ENCODE results near the gene OSBP2.
"Not testable (repeated sequence)": the region's sequence is repeated elsewhere in the genome, so short reads cannot be mapped to it uniquely, and the experiment has no call there.

OSBP2 gene

DNA sequence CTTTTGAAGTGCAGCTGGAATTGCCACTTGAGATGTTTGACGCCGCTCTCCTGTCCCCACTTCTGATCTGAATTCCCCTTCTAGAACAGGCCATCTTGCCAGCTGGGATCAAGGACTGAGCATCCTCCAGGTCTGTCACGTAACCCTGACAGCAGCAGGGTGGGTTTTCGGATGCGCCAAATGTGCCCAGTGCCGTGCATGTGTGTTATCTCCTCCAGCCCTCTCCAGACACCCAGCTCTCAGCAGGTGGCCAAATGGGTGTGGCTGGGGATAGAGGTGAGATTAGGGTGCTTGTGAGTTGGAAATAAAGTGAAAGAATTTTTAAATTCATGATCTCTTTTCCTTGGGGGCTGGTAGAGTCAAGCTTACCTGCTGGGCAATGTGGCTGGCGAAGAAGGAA is 3.3 kb downstream of the OSBP2 start:
- Histone ChIP-seq H3K9ac (ENCODE audit: low read depth, low read length) (no peak overlapping the region), H3K27ac (ENCODE audit: low read depth, low read length) (no peak overlapping the region), H3K4me3 (ENCODE audit: low read length) (no peak overlapping the region), H3K4me1 (ENCODE audit: insufficient read depth, low read length) (peaks cover 3% of the 10 kb centered on the region; the same call in 1 of the 2 replicates), H3K27me3 (ENCODE audit: insufficient read depth, low read length) (peaks cover 27% of the 10 kb centered on the region), H3K36me3 (ENCODE audit: insufficient read depth, low read length) (no peaks in the 10 kb centered on the region), H3K9me3 (ENCODE audit: insufficient read depth, low read depth, low read length) (no peaks in the 10 kb centered on the region)
- 97% methylated on average over 7 of the region's 7 CpGs for WGBS

DNA sequence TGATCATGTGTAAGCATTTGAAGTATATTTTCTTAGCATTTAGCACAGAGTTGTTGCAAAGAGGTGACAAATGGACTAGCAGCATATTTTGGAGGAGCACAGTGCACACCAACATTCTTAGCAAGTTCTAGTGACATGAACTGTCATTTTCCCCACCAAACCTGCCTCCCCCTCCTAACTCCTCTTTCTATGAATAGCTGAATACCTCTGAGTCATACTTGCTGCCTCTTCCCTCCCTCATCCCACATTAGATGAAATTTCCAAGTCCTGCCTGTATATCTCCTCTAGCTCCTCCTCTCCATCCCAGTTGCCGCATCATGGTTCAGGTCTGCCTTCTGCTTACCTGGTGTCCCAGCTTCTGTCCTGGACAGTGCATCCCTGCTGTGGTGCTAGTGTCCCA is 7.2 kb downstream of the OSBP2 start:
- Histone ChIP-seq H3K36me3 (ENCODE audit: insufficient read depth, low read length) (no peaks in the 10 kb centered on the region), H3K4me1 (ENCODE audit: insufficient read depth, low read length) (0 out of 2 replicates have a peak, but pooled peaks cover 3% of the 10 kb centered on the region), H3K27ac (ENCODE audit: low read depth, low read length) (no peak overlapping the region), H3K4me3 (ENCODE audit: low read length) (no peak overlapping the region), H3K9ac (ENCODE audit: low read depth, low read length) (no peak overlapping the region), H3K9me3 (ENCODE audit: insufficient read depth, low read depth, low read length) (no peaks in the 10 kb centered on the region), H3K27me3 (ENCODE audit: insufficient read depth, low read length) (peaks cover under 1% of the 10 kb centered on the region)
- WGBS = 96% methylated on average over 1 of the region's 1 CpG

DNA sequence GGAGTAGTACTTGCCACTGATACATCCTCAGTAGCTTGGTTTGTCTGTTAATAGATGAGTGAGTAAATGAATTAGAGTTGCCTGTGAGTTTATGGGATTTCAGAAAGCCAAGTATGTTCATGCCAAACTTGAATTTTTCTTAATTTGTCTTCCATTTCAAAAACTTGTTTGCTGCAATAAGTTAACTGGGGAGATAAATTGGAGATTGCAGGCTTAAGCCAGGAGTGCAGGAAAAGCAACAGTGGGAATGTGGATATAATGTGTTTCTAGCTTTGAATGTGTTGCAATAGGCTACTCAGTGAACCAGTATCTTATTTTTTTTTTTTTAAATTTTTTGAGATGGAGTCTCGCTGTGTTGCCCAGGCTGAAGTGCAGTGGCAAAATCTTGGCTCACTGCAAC is 8.2 kb downstream of the OSBP2 start:
- H3K36me3 ChIP-seq (ENCODE audit: insufficient read depth, low read length) = no peaks in the 10 kb centered on the region
- no peaks in the 10 kb centered on the region for H3K9me3 ChIP-seq (ENCODE audit: insufficient read depth, low read depth, low read length)
- H3K4me3 ChIP-seq (ENCODE audit: low read length) = no peak overlapping the region
- H3K9ac ChIP-seq (ENCODE audit: low read depth, low read length) = no peak overlapping the region
- H3K27me3 ChIP-seq (ENCODE audit: insufficient read depth, low read length) = no peaks in the 10 kb centered on the region
- 0 out of 2 replicates have a peak, but pooled peaks cover 3% of the 10 kb centered on the region for H3K4me1 ChIP-seq (ENCODE audit: insufficient read depth, low read length)
- H3K27ac ChIP-seq (ENCODE audit: low read depth, low read length) = no peak overlapping the region
- WGBS = 89% methylated on average over 1 of the region's 1 CpG

DNA sequence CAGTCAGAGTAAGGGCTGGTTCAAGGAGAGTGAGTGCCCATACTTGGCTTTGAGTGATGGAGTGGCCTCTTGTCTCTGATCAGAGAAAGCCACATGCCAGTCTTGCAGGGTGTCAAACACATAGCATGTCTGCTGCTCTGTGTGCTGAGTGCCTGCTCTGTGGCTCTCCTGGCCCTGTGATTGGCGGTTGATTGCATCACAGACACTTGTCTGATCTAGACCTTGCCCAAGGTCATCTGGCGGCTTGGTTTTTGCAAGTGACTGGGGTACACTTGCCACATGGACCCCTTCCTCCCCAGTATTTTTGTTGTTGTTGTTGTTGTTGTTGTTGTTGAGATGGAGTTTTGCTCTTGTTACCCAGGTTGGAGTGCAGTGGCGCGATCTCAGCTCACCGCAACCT is 10.3 kb downstream of the OSBP2 start:
- Histone ChIP-seq H3K36me3 (ENCODE audit: insufficient read depth, low read length) (no peaks in the 10 kb centered on the region), H3K4me3 (ENCODE audit: low read length) (no peak overlapping the region), H3K4me1 (ENCODE audit: insufficient read depth, low read length) (0 out of 2 replicates have a peak, but pooled peaks cover 3% of the 10 kb centered on the region), H3K27ac (ENCODE audit: low read depth, low read length) (no peak overlapping the region), H3K9me3 (ENCODE audit: insufficient read depth, low read depth, low read length) (no peaks in the 10 kb centered on the region), H3K9ac (ENCODE audit: low read depth, low read length) (no peak overlapping the region), H3K27me3 (ENCODE audit: insufficient read depth, low read length) (no peaks in the 10 kb centered on the region)
- 98% methylated on average over 5 of the region's 5 CpGs for WGBS

DNA sequence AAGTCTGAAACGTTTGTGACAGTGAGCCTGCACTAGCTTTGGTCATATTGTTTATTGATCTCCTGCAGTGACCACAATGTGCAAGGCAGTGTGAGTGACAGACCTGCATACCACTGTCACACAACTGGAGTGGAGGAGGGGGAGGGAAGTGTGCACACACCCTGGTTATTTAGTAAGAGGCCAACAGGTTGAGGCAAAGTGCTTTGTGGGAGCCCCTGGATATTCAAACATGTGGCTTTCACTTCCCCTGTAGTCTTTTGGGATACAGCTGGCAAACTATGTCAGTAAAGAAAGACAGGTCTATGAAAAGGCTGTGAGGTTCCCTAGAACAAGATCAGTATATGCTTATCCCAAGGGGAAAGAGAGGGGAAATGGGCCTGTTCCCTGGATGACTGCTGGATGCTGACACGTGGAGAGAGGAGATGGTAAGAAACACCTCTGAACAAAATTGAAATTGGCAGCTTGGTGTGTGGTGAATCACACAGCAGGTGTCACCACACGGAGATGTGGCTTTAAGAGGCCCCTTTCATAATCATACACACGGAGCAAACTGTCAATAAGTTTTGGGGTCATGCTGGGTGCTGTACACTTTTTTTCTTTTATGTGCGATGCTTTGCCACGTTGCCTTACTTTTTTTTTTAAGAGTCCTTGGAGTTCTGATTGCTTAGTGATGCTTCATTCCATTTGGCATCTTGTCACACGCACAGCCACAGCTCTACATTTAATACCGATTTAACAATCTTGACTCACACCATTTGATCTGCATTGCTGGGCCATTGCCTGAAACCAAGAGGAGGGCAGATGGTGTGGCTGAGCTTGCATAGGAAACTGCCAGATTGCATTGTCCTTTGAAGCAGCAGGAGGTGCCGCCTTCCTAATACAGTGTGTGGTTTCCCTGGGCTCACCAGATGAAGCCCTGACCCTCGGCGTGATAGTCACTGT is 11.3 kb downstream of the OSBP2 start:
- 60% methylated on average over 11 of the region's 11 CpGs for WGBS
- no peaks in the 10 kb centered on the region for H3K27me3 ChIP-seq (ENCODE audit: insufficient read depth, low read length)
- H3K36me3 ChIP-seq (ENCODE audit: insufficient read depth, low read length) = no peaks in the 10 kb centered on the region
- no peak overlapping the region for H3K4me3 ChIP-seq (ENCODE audit: low read length)
- no peaks in the 10 kb centered on the region for H3K9me3 ChIP-seq (ENCODE audit: insufficient read depth, low read depth, low read length)
- 0 out of 2 replicates have a peak, but pooled peaks cover 3% of the 10 kb centered on the region for H3K4me1 ChIP-seq (ENCODE audit: insufficient read depth, low read length)
- no peak overlapping the region for H3K9ac ChIP-seq (ENCODE audit: low read depth, low read length)
- H3K27ac ChIP-seq (ENCODE audit: low read depth, low read length) = no peak overlapping the region

DNA sequence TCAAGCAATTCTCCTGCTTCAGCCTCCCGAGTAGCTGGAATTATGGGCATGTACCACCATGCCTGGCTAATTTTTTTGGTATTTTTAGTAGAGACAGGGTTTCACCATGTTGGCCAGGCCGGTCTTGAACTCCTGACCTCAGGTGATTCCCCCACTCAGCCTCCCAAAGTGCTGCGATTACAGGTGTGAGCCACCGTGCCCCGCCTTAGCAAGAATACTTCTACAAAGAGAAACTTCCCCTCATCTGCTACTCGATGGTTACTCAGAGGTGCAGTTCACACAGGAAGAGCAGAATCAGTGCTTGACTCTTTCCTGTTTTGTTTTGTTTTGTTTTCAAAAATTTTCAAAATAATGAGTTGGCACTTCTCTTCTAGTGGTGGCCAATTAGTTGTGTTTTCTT is 15.3 kb downstream of the OSBP2 start:
- not testable (repeated sequence) for H3K4me1 ChIP-seq (ENCODE audit: insufficient read depth, low read length); H3K9ac ChIP-seq (ENCODE audit: low read depth, low read length); H3K27me3 ChIP-seq (ENCODE audit: insufficient read depth, low read length); H3K4me3 ChIP-seq (ENCODE audit: low read length); H3K36me3 ChIP-seq (ENCODE audit: insufficient read depth, low read length); H3K9me3 ChIP-seq (ENCODE audit: insufficient read depth, low read depth, low read length); H3K27ac ChIP-seq (ENCODE audit: low read depth, low read length)
- WGBS = 90% methylated on average over 6 of the region's 6 CpGs

DNA sequence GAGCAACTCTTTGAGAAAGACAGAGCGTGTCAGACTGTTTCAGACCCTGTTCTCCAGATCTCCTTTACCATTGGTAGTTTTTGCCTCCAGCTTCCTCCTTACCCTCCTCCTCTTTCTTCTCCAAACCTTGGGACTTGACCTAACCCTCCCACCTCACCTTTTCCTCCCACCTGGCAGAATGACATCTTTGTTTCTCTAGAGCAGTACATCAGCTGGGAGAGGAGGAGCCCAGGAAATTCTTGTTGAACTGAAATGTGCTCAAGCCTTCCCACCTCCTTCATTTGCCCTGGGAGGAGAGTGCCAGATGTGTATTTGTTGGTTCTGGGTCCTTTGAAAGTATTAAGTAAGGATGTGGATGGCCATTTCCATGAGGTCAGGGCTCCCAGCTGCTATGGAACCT is 17.4 kb downstream of the OSBP2 start:
- Histone ChIP-seq H3K9me3 (ENCODE audit: insufficient read depth, low read depth, low read length) (no peaks in the 10 kb centered on the region), H3K4me3 (ENCODE audit: low read length) (no peak overlapping the region), H3K36me3 (ENCODE audit: insufficient read depth, low read length) (no peaks in the 10 kb centered on the region), H3K27me3 (ENCODE audit: insufficient read depth, low read length) (no peaks in the 10 kb centered on the region), H3K9ac (ENCODE audit: low read depth, low read length) (no peak overlapping the region), H3K27ac (ENCODE audit: low read depth, low read length) (no peak overlapping the region), H3K4me1 (ENCODE audit: insufficient read depth, low read length) (no peaks in the 10 kb centered on the region)
- WGBS = 91% methylated on average over 1 of the region's 1 CpG

DNA sequence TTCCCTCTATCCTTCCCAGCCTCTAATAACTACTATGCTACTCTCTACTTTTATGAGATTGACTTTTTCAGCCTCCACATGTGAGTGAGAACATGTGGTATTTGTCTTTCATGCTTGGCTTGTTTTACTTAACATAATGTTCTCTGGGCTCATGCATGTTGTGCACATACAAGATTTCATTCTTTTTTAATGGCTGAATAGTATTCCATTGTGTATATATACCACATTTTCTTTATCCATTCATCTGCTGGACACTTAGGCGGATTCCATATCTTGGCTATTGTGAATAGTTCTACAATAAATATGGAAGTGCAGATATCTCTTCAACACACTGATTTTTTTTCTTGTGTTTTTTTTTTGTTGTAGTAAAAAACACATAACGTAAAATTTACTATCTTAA is 19.4 kb downstream of the OSBP2 start:
- H3K36me3 ChIP-seq (ENCODE audit: insufficient read depth, low read length) = no peaks in the 10 kb centered on the region
- WGBS = no CpG with 5 or more reads among the region's 2 CpGs
- H3K9me3 ChIP-seq (ENCODE audit: insufficient read depth, low read depth, low read length) = no peaks in the 10 kb centered on the region
- no peak overlapping the region for H3K27ac ChIP-seq (ENCODE audit: low read depth, low read length)
- H3K27me3 ChIP-seq (ENCODE audit: insufficient read depth, low read length) = no peaks in the 10 kb centered on the region
- no peak overlapping the region for H3K9ac ChIP-seq (ENCODE audit: low read depth, low read length)
- no peak overlapping the region for H3K4me3 ChIP-seq (ENCODE audit: low read length)
- H3K4me1 ChIP-seq (ENCODE audit: insufficient read depth, low read length) = no peaks in the 10 kb centered on the region

DNA sequence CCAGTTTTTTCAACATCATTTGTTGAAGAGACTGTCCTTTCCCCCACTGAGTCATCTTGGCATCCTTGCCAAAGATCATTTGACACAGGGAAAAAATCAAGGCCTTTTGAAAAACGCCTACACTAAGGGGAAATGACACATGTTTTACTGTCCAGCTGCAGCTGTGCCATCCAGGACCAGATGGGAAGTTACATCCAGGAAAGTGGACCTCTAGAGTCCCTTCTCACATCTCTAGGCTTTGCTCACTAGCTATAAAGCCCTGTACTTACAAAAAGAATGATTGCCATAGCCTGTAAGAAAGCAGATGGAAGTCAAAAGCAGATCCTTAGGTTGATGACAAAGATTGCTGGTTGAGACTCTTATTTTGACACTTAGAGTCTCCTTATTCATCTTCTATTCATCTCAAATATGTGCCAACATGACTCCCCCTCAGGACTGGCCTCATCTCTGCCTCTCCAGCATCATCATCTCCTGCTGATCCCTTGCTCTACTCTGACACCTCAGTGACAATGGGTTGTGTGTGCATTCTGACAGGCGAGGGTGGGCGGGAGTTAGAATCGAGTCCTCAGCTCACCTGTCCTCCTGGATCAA is 22.8 kb downstream of the OSBP2 start:
- H3K4me3 ChIP-seq (ENCODE audit: low read length) = no peak overlapping the region
- no peaks in the 10 kb centered on the region for H3K27me3 ChIP-seq (ENCODE audit: insufficient read depth, low read length)
- H3K27ac ChIP-seq (ENCODE audit: low read depth, low read length) = no peak overlapping the region
- no peaks in the 10 kb centered on the region for H3K4me1 ChIP-seq (ENCODE audit: insufficient read depth, low read length)
- H3K9ac ChIP-seq (ENCODE audit: low read depth, low read length) = no peak overlapping the region
- 74% methylated on average over 4 of the region's 4 CpGs for WGBS
- H3K9me3 ChIP-seq (ENCODE audit: insufficient read depth, low read depth, low read length) = no peaks in the 10 kb centered on the region
- H3K36me3 ChIP-seq (ENCODE audit: insufficient read depth, low read length) = no peaks in the 10 kb centered on the region

DNA sequence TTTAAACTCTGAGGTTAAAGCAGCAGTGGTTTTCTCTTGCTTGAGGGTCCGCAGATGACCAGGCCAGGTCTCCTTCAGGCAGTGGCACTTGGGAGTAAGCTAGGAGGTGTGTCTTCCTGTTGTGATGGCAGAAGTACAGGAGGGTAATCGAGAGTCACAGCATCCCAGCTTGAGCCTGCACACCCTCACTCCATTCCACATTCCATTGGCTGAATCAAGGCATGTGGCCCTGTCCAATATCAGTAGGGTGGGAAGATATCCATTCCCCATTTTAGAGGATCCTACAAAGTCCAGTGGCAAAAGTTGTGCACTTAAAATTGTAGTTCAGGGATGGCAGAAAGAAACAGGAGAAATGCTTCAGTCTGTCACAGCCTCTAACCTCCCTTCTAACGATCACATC is 23.3 kb downstream of the OSBP2 start:
- no peak overlapping the region for H3K4me3 ChIP-seq (ENCODE audit: low read length)
- no peaks in the 10 kb centered on the region for H3K27me3 ChIP-seq (ENCODE audit: insufficient read depth, low read length)
- H3K9ac ChIP-seq (ENCODE audit: low read depth, low read length) = no peak overlapping the region
- no peaks in the 10 kb centered on the region for H3K36me3 ChIP-seq (ENCODE audit: insufficient read depth, low read length)
- no peak overlapping the region for H3K27ac ChIP-seq (ENCODE audit: low read depth, low read length)
- no peaks in the 10 kb centered on the region for H3K4me1 ChIP-seq (ENCODE audit: insufficient read depth, low read length)
- WGBS = 88% methylated on average over 1 of the region's 3 CpGs
- no peaks in the 10 kb centered on the region for H3K9me3 ChIP-seq (ENCODE audit: insufficient read depth, low read depth, low read length)

DNA sequence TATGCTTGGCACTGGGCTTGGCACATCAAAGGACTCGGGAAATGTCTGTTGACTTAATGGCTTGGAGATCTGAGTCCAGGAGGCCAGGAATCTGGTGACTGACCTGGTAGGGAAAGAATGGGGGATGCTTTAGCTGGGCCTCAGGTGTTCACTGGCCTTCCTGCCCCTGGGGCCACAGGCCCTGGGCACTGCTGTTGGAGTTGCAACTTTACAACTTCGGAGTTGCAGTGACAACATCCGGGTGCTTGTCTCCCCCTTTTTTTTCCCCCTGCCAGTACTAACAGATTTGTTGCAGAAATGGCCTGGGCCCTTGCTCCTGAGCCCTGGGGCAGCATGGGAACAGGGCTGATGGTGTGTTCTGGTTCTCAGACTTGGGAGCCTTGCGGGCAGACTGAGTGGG is 23.8 kb downstream of the OSBP2 start:
- H3K27me3 ChIP-seq (ENCODE audit: insufficient read depth, low read length) = no peaks in the 10 kb centered on the region
- H3K4me1 ChIP-seq (ENCODE audit: insufficient read depth, low read length) = no peaks in the 10 kb centered on the region
- H3K9me3 ChIP-seq (ENCODE audit: insufficient read depth, low read depth, low read length) = no peaks in the 10 kb centered on the region
- WGBS = 89% methylated on average over 4 of the region's 4 CpGs
- no peak overlapping the region for H3K4me3 ChIP-seq (ENCODE audit: low read length)
- H3K36me3 ChIP-seq (ENCODE audit: insufficient read depth, low read length) = no peaks in the 10 kb centered on the region
- H3K9ac ChIP-seq (ENCODE audit: low read depth, low read length) = no peak overlapping the region
- no peak overlapping the region for H3K27ac ChIP-seq (ENCODE audit: low read depth, low read length)

Data from HUES64 (cell line).